Fibroblast of the conjunctiva (primary cell): ENCODE data around the gene HDAC5.
"Not testable (repeated sequence)": the region's sequence is repeated elsewhere in the genome, so short reads cannot be mapped to it uniquely, and the experiment has no call there.

Experiments used
- DNase-seq: peaks from one replicate; pipeline ENCODE4 v3.0.0-alpha.2; 2010; ENCODE audit warnings: low read depth

Gene HDAC5

DNA sequence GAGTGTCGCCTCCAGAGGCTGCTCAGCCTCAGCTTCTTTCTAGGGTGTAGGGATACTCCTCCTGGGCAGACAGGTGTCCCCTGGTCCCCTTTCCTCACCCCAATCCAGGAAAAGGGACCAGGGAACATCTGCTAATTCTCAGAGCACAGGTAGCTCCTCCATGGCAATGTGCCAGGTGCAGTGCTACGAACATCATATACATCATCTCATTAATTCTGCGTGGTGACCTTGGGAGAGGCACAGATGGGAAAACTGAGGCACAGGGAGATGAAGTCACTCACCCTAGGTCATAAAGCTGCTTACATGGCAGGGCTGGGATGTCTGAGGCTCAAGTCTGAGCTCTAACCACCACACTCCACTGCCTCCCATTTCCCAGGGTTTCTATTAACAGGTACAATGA lies 11.7 kb downstream of the HDAC5 start:
- DNase-seq = no peak

- DNase-seq = peak; percentile 88
Observed at GRCh38 chr17:44110823-44111633, 12.4 kb downstream of the HDAC5 start.

DNA sequence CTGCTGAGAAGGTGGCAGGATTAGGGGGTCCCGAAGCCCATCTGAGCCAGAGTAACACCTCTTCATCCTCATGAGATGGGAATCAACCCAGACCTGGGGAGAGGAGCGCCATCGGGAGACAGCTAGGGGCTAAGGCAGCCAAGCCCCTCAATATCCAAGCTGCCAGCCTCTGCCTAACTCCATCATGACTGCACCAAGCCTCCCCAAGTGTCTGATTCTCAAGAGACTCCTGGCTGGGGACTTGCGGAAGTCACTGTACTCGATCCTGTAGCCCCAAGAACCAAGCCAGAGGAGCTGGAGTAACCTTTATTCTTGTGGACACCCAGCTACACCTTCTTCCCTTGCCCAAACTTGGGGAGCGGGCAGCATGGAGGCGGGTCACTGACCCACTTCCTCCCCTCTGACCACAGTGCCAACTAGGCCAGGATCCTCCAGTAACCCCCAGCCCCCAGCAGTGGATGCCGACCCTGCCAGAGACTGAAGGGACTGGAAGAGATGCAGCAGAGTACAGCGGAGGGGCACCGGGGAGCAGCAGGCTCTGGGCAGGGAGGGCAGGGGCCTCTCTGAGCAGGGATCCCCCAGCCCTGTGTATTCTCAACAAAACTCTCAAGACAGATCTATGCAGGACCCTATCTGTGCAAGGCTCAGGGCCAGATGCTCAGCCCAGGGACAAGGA lies 13.3 kb downstream of the HDAC5 start:
- no peak for DNase-seq

- no peak for DNase-seq
Observed at GRCh38 chr17:44109312-44109630, 14.2 kb downstream of the HDAC5 start.

- DNase-seq = peak; percentile 91
Observed at GRCh38 chr17:44108440-44109311, 14.8 kb downstream of the HDAC5 start.

DNA sequence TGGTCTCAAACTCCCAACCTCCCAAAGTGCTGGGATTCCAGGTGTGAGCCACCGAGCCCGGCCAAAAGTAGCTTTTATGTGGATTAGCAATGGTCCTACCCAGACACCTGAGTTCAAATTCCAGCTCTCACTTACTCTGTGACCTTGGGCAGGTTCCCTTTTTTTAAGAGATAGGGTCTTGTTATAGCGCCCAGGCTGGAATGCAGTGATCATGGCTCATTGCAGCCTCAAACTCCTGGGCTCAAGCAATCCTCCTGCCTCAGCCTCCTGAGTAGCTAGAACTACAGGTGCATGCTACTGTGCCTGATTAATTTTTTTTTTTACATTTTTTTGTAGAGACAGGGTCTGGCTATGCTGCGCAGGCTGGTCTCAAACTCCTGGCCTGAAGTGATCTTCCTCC lies 16.6 kb downstream of the HDAC5 start:
- no peak for DNase-seq

GRCh38 chr17:44105941-44106340 lies 17.5 kb downstream of the HDAC5 start:
- DNase-seq = no peak

DNA sequence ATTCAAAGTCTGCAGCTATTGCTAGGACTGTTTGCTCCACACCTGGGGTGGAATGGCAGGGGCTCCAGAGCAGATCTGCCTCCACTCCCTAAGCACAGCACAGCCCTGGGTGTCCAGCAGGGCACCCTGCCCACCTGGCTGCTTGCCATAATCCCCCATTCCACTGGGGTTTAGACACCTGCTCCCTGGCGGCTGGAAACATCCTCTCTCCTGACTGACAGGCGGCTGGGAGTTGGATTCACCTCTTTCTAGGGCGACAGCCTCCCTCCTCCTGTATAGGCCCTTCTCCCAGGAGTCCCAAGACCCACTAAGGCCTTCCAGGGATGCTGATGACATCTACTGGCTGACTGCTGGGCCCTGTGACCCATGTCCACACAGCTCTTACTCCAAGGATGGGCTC lies 18.0 kb downstream of the HDAC5 start:
- no peak for DNase-seq

DNA sequence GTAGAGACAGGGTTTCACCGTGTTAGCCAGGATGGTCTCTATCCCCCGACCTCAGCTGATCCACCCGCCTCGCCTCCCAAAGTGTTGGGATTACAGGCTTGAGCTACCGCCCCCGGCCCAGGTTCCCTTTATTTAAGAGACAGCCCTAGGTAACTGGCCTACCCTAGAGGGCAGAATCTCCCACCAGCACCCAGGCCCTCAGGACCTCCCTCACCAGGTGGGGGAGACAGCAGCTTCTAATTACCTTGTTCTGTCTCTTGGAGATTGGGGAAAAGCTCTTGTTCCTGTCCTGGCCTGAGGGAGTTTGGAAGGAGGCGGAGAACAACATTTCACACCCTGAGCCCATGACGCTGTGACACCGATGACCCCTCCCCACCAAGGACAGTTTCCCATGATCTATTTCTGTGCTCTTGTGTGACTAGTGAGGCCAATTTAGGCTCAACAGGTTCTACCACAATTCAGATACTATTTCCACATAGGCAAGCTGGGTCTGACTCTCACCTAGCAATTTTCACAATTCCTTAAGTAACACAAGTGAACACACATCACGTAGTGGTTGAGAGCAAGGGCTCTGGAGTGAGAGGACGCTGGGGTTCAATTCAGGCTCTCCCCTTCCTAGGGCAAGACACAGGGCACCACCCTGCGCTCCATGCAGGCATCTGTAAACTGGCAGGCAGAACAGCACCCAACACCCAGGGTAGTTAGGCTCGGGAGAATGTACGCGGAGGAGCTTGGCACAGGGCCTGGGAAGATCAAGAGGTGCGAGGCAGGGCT lies 20.4 kb downstream of the HDAC5 start:
- DNase-seq = no peak

- not testable (repeated sequence) for DNase-seq
Observed at GRCh38 chr17:44101858-44102257, 21.6 kb downstream of the HDAC5 start.

- DNase-seq = no peak
Observed at GRCh38 chr17:44097110-44097958, 26.1 kb downstream of the HDAC5 start.

- DNase-seq = peak; percentile 83
Observed at GRCh38 chr17:44095647-44096496, 27.6 kb downstream of the HDAC5 start.

GRCh38 chr17:44095388-44095646 lies 28.1 kb downstream of the HDAC5 start:
- no peak for DNase-seq

GRCh38 chr17:44094701-44095387 lies 28.6 kb downstream of the HDAC5 start:
- DNase-seq = no peak

- DNase-seq = no peak
Observed at GRCh38 chr17:44093231-44093900, 30.1 kb downstream of the HDAC5 start.

- no peak for DNase-seq
Observed at GRCh38 chr17:44092051-44092450, 31.4 kb downstream of the HDAC5 start.

DNA sequence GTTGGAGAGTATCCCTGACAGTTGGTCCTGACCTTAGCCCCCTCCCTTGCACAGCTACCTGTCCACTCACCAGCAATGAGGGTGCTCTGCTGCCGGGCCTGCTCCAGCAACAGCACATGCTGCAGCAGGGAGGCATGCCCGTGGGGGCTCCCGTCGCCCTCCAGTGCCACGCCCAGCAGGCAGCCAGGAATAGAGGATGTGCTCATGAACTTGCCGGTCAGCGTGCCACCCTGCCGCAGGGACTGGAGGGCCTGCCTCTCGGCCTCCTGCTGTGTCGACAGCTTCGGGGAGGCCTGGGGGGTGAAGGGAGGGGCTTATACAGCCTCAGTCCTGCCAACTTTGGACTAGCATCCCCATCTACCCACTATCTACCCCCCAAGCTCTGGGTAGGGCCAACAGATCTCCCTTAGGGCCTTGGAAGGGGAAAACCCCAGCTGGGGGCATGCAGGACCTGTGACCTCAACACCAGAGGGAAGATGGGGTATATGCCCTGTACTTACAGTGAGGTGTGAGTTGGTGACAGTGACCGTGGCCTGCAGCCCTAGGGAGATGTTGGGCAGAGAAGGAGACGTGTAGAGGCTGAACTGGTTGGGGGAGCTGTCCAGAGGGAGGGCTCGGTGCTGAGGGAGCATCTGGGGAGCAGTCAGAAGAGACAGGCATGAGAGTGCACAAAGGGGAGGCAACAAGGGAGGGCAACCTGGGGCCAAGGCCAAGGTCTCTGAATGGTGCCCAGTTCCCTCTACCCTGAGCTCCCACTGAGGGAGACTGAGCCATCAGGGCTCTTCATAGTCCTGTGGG lies 32.0 kb downstream of the HDAC5 start:
- no peak for DNase-seq

DNA sequence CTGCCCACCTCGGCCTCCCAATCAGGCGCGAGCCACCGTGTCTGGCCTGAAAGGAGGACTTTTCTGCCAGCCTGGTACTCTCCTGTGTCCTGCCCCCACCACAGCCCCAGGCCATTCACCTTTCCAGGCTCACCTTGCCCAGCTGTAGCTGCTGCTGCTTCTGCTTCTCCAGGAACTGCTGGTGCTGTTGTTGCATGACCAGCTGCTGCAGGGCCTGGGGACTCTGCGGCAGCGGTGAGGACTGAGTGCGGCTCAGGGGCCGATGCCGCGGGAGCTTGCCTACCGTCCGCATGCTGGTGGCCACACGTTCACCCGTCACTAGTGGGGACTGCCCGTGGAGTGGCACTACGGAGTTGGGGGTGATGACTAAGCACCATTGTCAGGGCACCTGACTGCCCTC lies 35.2 kb downstream of the HDAC5 start:
- DNase-seq = no peak
